Breast epithelium (tissue), 3 donors: ENCODE data around the gene NLK.

Experiments used
- CTCF ChIP-seq, 3 donors: fragments of 450-650 bp; IDR thresholded peaks; one replicate each; pipeline ENCODE4 v1.5.1; 2016 to 2017; ENCODE audit warnings: antibody characterized with exemption in 3 of 3, mild to moderate bottlenecking in 3 of 3, moderate library complexity in 3 of 3
- POLR2AphosphoS5 ChIP-seq, 3 donors: sonication (generic); formaldehyde crosslinking; IDR thresholded peaks; one replicate each; pipeline ENCODE4 v1.6.1; 2017; ENCODE audit warnings: antibody characterized with exemption in 3 of 3

GRCh38 chr17:28090551-28090950 is 48.1 kb downstream of the NLK start:
- no peak for TF ChIP-seq CTCF (IDR thresholded peaks at IDR 0.05)
- TF ChIP-seq POLR2AphosphoS5 (IDR thresholded peaks at IDR 0.05): no peak
